ENCODE results near the gene SH3PXD2A.
"Not testable (repeated sequence)": the region's sequence is repeated elsewhere in the genome, so short reads cannot be mapped to it uniquely, and the experiment has no call there.

SH3PXD2A gene

DNA sequence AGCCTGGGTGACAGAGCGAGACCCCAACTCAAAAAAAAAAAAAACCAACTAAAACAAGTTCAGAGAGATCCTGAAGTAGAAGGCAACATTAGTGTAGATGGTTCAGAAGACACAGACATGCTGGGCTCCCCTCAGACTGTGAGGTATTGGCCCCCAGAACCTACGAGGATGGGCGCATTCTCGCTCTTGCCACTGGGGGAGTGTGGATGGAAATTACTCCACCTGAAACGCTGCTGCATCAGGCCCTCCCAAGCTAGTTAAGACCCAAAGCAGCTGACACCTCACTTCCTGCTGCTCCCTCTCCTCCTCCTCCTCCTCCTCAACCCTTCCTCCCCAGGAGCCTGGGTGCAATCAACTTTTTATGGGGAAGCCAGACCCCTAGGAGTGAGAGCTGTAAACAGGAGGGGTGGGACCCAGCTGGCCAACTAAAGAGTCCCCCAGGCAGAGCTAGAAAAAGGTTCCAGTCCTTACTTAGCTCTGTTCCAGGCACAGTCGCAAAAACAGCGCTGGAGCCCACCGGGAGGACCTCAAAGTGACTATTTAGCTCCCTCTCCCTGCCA is 7.4 kb downstream of the SH3PXD2A start:
- Histone ChIP-seq H3K4me3 (ENCODE audit: low read length) (no peak overlapping the region), H3K4me1 (ENCODE audit: control insufficient read depth, insufficient read depth, low read length) (peaks cover 51% of the 10 kb centered on the region), H3K27me3 (replicated peaks; ENCODE audit: control insufficient read depth, insufficient read depth, low read length) (no peaks in the 10 kb centered on the region), H3K36me3 (ENCODE audit: control insufficient read depth, insufficient read depth, low read length, severe bottlenecking) (no peaks in the 10 kb centered on the region), H3K9me3 (ENCODE audit: control insufficient read depth, low read length) (no peaks in the 10 kb centered on the region), H3K9ac (ENCODE audit: low read length) (no peak overlapping the region)
- DNase-seq (ENCODE audit: low read depth): no peak

DNA sequence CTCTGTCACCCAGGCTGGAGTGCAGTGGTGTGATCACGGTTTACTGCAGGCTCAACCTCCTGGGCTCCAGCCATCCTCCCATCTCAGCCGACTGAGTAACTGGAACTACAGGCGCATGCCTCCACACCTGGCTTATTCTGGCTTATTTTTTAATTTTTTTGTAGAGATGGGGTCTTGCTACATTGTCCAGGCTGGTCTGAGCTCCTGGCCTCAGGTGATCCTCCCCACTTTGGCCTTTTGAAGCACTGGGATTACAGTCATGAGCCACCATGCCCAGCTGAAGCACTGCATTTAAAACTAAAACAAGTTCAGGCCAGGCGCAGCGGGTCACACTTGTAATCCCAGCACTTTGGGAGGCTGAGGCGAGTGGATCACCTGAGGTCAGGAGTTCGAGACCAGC is 8.0 kb downstream of the SH3PXD2A start:
- H3K36me3 ChIP-seq (ENCODE audit: control insufficient read depth, insufficient read depth, low read length, severe bottlenecking): no peaks in the 10 kb centered on the region
- no peak overlapping the region for H3K9ac ChIP-seq (ENCODE audit: low read length)
- no peak for DNase-seq (ENCODE audit: low read depth)
- peaks cover 44% of the 10 kb centered on the region for H3K4me1 ChIP-seq (ENCODE audit: control insufficient read depth, insufficient read depth, low read length)
- H3K27me3 ChIP-seq (replicated peaks; ENCODE audit: control insufficient read depth, insufficient read depth, low read length): no peaks in the 10 kb centered on the region
- no peaks in the 10 kb centered on the region for H3K9me3 ChIP-seq (ENCODE audit: control insufficient read depth, low read length)
- no peak overlapping the region for H3K4me3 ChIP-seq (ENCODE audit: low read length)

DNA sequence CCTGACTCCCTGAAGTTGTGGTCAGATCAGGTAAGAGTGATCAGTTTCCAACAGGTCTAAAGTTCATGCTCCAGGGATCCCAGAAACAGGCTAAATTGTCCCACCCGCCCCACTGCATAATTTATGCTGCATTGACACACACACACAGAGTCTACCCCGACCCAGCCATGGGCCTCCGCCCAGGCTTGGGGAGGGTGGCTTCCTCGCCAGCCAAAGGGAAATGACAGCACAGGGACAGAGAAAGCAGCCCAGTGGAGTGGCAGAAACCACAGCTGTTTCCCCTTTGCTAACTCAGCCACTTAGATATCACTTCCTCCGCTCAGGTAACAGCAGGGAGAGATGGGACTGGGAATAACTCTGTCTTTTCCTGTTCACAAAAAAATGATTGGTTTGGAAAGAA is 9.4 kb downstream of the SH3PXD2A start:
- Histone ChIP-seq H3K9me3 (ENCODE audit: control insufficient read depth, low read length) (no peaks in the 10 kb centered on the region), H3K4me3 (ENCODE audit: low read length) (no peak overlapping the region), H3K4me1 (ENCODE audit: control insufficient read depth, insufficient read depth, low read length) (peaks cover 31% of the 10 kb centered on the region), H3K27me3 (replicated peaks; ENCODE audit: control insufficient read depth, insufficient read depth, low read length) (no peaks in the 10 kb centered on the region), H3K9ac (ENCODE audit: low read length) (no peak overlapping the region), H3K36me3 (ENCODE audit: control insufficient read depth, insufficient read depth, low read length, severe bottlenecking) (no peaks in the 10 kb centered on the region)
- DNase-seq (ENCODE audit: low read depth): no peak

DNA sequence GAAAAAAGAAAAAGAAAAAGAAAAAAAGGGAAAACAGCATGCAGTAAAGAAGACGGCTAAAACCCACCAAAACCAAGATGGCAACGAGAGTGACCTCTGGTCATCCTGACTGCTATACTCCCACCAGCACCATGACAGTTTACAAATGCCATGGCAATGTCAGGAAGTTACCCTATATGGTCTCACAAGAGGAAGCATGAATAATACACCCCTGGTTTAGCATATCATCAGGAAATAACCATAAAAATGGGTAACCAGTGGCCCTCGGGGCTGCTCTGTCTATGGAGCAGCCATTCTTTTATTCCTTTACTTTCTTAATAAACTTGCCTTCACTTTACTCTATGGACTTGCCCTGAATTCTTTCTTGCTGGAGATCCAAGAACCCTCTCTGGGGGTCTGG is 10.0 kb downstream of the SH3PXD2A start:
- not testable (repeated sequence) for H3K9ac ChIP-seq (ENCODE audit: low read length); DNase-seq (ENCODE audit: low read depth); H3K36me3 ChIP-seq (ENCODE audit: control insufficient read depth, insufficient read depth, low read length, severe bottlenecking); H3K27me3 ChIP-seq (replicated peaks; ENCODE audit: control insufficient read depth, insufficient read depth, low read length); H3K4me3 ChIP-seq (ENCODE audit: low read length); H3K9me3 ChIP-seq (ENCODE audit: control insufficient read depth, low read length)
- peaks cover 24% of the 10 kb centered on the region for H3K4me1 ChIP-seq (ENCODE audit: control insufficient read depth, insufficient read depth, low read length)

DNA sequence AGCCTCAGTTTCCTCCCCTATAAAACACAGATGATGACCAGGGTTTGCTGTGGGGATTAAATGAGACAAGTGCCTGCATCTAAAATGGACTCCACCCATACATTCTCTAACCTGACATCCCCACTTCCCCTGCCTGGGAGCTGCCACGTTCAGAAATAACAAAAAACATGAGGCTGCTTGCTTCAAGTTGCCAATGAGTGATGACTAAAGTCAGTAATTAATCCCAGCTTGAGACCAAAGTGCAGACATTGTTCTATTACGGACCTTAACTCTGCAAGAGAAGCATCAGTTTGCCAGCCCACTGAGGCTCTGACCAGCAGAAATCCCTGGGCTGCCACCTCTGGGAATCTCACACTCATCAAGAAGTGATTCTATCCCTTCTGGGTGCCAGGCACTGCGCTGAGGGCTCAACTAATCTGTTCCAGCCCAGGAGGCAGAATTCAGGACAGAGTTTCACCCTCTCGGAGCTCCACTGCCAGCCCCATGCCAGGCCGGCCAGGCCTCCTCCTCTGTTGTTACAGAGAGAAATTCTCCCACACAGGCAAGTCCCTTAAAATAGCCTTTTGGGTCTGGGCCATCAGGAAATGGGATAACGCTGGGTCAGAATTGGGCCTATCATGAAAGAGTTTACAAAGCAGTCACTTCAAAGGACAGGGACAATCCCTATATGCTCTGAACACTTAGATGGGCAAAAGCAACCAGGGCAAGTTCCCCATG is 11.4 kb downstream of the SH3PXD2A start:
- Histone ChIP-seq H3K36me3 (ENCODE audit: control insufficient read depth, insufficient read depth, low read length, severe bottlenecking) (no peaks in the 10 kb centered on the region), H3K4me3 (ENCODE audit: low read length) (no peak overlapping the region), H3K27me3 (replicated peaks; ENCODE audit: control insufficient read depth, insufficient read depth, low read length) (no peaks in the 10 kb centered on the region), H3K9me3 (ENCODE audit: control insufficient read depth, low read length) (no peaks in the 10 kb centered on the region), H3K4me1 (ENCODE audit: control insufficient read depth, insufficient read depth, low read length) (peaks cover 12% of the 10 kb centered on the region), H3K9ac (ENCODE audit: low read length) (no peak overlapping the region)
- DNase-seq (ENCODE audit: low read depth): peak; percentile 76

DNA sequence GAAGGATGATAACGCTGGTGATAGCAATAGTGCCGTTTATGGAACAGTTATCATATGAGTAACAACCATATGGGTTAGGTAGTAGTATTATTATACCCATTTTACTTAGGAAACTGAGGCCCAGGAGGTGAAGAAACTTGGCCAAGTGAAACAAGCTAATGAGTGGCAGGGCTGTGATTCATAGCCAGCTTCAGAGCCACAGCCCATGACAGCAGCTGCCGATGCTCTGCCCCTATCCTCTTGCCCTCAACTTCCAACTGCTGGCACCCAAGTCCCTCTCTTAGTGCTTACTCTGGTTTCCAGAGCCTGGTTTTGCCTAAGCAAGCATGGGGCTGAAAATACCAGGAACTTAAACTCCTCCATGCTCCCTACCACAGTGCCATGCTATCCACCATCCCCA is 12.3 kb downstream of the SH3PXD2A start:
- peaks cover 12% of the 10 kb centered on the region for H3K4me1 ChIP-seq (ENCODE audit: control insufficient read depth, insufficient read depth, low read length)
- H3K9ac ChIP-seq (ENCODE audit: low read length): no peak overlapping the region
- no peak for DNase-seq (ENCODE audit: low read depth)
- no peaks in the 10 kb centered on the region for H3K9me3 ChIP-seq (ENCODE audit: control insufficient read depth, low read length)
- no peak overlapping the region for H3K4me3 ChIP-seq (ENCODE audit: low read length)
- H3K36me3 ChIP-seq (ENCODE audit: control insufficient read depth, insufficient read depth, low read length, severe bottlenecking): no peaks in the 10 kb centered on the region
- no peaks in the 10 kb centered on the region for H3K27me3 ChIP-seq (replicated peaks; ENCODE audit: control insufficient read depth, insufficient read depth, low read length)

DNA sequence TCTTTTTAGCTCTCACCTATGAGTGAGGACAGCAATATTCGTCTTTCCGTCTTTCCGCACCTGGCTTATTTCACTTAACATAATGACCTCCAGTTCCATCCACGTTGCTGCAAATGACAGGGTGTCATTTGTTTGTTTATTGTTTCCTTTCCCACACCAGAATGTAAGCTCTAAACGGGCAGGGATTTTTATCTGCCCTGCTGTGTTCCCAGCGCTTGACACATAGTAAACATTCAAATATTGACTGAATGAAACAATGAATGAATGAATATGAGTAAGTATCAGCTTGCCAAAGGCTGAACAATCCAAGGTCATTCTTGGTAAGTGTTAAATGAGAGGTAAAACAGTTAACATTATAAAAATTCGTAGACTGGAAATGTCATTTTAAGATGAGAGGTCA is 12.8 kb downstream of the SH3PXD2A start:
- Histone ChIP-seq H3K4me1 (ENCODE audit: control insufficient read depth, insufficient read depth, low read length) (peaks cover 12% of the 10 kb centered on the region), H3K9me3 (ENCODE audit: control insufficient read depth, low read length) (no peaks in the 10 kb centered on the region), H3K4me3 (ENCODE audit: low read length) (no peak overlapping the region), H3K27me3 (replicated peaks; ENCODE audit: control insufficient read depth, insufficient read depth, low read length) (no peaks in the 10 kb centered on the region), H3K36me3 (ENCODE audit: control insufficient read depth, insufficient read depth, low read length, severe bottlenecking) (no peaks in the 10 kb centered on the region), H3K9ac (ENCODE audit: low read length) (no peak overlapping the region)
- no peak for DNase-seq (ENCODE audit: low read depth)

DNA sequence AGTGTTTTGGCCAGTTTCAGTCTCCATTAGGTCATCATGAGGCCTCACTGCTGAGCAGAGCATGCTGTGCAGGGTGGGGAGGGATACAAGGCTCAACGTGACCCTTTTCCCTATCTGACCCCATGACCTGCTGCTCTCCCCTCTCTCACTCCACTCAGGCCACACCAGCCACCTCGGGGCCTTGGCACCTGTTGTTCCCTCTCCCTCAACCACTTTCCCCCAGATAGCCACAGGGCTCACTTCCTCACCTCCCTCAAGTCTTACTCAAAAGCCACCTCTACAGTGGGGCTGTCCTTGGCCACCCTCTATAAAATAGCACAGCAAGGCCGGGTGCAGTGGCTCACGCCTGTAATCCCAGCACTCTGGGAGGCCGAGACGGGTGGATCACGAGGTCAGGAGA is 13.9 kb downstream of the SH3PXD2A start:
- Histone ChIP-seq H3K4me1 (ENCODE audit: control insufficient read depth, insufficient read depth, low read length) (peaks cover 12% of the 10 kb centered on the region), H3K27me3 (replicated peaks; ENCODE audit: control insufficient read depth, insufficient read depth, low read length) (no peaks in the 10 kb centered on the region), H3K9ac (ENCODE audit: low read length) (no peak overlapping the region), H3K4me3 (ENCODE audit: low read length) (no peak overlapping the region), H3K36me3 (ENCODE audit: control insufficient read depth, insufficient read depth, low read length, severe bottlenecking) (no peaks in the 10 kb centered on the region), H3K9me3 (ENCODE audit: control insufficient read depth, low read length) (no peaks in the 10 kb centered on the region)
- DNase-seq (ENCODE audit: low read depth): no peak

DNA sequence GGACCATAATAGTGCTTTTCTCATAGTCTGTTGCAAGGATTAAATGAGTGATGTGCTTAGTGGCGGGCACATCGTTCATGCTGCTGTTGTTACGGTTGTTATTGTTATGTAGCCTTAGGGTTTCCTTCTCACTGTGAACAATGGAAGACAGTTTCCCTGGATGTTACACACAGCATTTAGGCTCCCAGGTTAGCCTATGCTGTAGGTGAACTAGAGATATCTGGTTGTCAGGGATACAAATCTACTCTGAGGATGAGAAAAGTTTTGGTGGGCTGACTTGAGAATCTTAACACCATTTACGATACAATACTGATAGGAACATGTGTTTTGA is 14.7 kb downstream of the SH3PXD2A start:
- Histone ChIP-seq H3K9ac (ENCODE audit: low read length) (no peak overlapping the region), H3K27me3 (replicated peaks; ENCODE audit: control insufficient read depth, insufficient read depth, low read length) (no peaks in the 10 kb centered on the region), H3K4me3 (ENCODE audit: low read length) (no peak overlapping the region), H3K4me1 (ENCODE audit: control insufficient read depth, insufficient read depth, low read length) (peaks cover 12% of the 10 kb centered on the region), H3K9me3 (ENCODE audit: control insufficient read depth, low read length) (no peaks in the 10 kb centered on the region), H3K36me3 (ENCODE audit: control insufficient read depth, insufficient read depth, low read length, severe bottlenecking) (no peaks in the 10 kb centered on the region)
- DNase-seq (ENCODE audit: low read depth): no peak

DNA sequence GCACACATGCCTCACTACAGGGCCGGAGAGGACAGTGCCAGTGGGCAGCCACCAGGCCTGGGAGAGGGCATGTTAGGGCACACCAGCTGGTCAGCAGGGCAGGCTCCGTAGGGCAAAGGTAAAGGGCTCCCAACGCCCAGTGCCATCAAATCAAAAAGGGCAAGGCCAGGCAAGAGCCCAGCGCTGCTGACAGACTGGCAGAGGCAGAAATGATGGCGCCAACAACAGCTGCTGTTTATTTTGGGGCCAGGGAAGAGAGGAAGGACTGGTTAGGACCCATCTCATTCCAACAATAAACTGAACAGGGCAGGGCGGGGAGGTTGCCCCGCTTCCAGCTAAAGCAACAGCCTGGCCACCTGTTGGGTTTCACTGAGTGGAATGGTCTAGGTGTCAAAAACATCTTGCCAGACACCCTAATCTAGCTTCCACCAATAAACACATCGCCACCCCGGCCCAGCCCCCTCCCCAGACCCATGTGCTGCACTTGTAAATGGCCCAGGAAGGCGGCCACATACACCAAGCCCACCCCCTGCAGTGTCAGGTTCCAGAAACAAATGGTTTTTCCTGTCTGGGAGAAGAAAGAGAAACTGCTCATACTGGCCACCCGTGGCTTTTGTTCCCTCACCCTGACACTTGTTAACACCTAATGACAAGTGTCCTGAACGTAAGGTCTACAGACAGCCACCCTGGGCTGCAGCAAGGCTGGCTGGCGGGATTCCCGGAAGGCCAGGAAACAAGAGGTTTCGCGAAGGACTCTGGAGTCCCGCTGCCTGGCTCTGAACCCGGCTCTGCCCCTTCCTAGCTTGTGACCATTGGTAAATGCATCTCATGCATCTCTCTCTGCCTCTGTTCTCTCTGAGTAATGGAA is 15.3 kb downstream of the SH3PXD2A start:
- no peak overlapping the region for H3K4me3 ChIP-seq (ENCODE audit: low read length)
- no peaks in the 10 kb centered on the region for H3K9me3 ChIP-seq (ENCODE audit: control insufficient read depth, low read length)
- no peak for DNase-seq (ENCODE audit: low read depth)
- no peak overlapping the region for H3K9ac ChIP-seq (ENCODE audit: low read length)
- no peaks in the 10 kb centered on the region for H3K36me3 ChIP-seq (ENCODE audit: control insufficient read depth, insufficient read depth, low read length, severe bottlenecking)
- H3K27me3 ChIP-seq (replicated peaks; ENCODE audit: control insufficient read depth, insufficient read depth, low read length): no peaks in the 10 kb centered on the region
- H3K4me1 ChIP-seq (ENCODE audit: control insufficient read depth, insufficient read depth, low read length): peaks cover 18% of the 10 kb centered on the region

DNA sequence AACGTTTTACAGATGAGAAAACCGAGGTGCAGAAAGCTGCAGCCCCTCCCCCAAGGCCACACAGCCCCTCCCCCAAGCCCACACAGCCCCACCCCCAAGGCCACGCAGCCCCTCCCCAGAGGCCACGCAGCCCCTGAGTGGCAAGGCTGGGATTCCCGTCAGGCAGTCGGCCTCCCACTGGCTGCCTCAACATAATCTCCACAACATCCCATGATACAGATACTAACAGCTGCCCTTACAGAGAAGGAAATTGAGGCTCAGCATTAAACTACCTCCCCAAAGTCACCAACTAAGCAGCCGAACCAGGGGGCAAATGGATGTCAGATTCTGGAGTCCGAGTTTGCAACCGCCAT is 15.9 kb downstream of the SH3PXD2A start:
- Histone ChIP-seq H3K9ac (ENCODE audit: low read length) (no peak overlapping the region), H3K4me3 (ENCODE audit: low read length) (no peak overlapping the region), H3K36me3 (ENCODE audit: control insufficient read depth, insufficient read depth, low read length, severe bottlenecking) (no peaks in the 10 kb centered on the region), H3K9me3 (ENCODE audit: control insufficient read depth, low read length) (no peaks in the 10 kb centered on the region), H3K27me3 (replicated peaks; ENCODE audit: control insufficient read depth, insufficient read depth, low read length) (no peaks in the 10 kb centered on the region), H3K4me1 (ENCODE audit: control insufficient read depth, insufficient read depth, low read length) (peaks cover 24% of the 10 kb centered on the region)
- DNase-seq (ENCODE audit: low read depth): no peak
